Measurements from ENCODE around the gene RPGRIP1L.

- TF ChIP-seq EZH2 (IDR thresholded peaks at IDR 0.05; ENCODE audit: low read length, unreplicated experiment) = no peak
- TF ChIP-seq CTCF (conservative IDR thresholded peaks at IDR 0.05; ENCODE audit: low read depth, low read length) = no peak
Measured at GRCh38 chr16:53566552-53567245, 137.0 kb downstream of the RPGRIP1L start.

Data from PC-3 (cell line).